Measurements from ENCODE around the gene TRIM40.

The TRIM40 gene

GRCh38 chr6:30102414-30102969, 33.4 kb upstream of the TRIM40 start:
- Mint-ChIP-seq H3K27ac (no peak overlapping the region), H3K9me3 (no peaks in the 10 kb centered on the region)

GRCh38 chr6:30102970-30103871, 32.7 kb upstream of the TRIM40 start:
- H3K36me3 Mint-ChIP-seq (ENCODE audit: low read depth), result no peaks in the 10 kb centered on the region
- peaks cover 90% of the 10 kb centered on the region for H3K27me3 Mint-ChIP-seq (ENCODE audit: low read depth)
- H3K4me3 Mint-ChIP-seq, result peak overlapping the region; percentile 80 to 86 (median 83)
- peak overlapping the region in 1 of 3 experiments; percentile 11 for H3K27ac Mint-ChIP-seq
- no peaks in the 10 kb centered on the region for H3K9me3 Mint-ChIP-seq
- H3K4me1 Mint-ChIP-seq, result peaks cover 35% of the 10 kb centered on the region
- TF ChIP-seq CTCF (IDR thresholded peaks at IDR 0.05; ENCODE audit: unreplicated experiment in 3 of 3), result peak; percentile 85 to 88 (median 86)

More at GRCh38 chr6:30102414-30102969, 33.4 kb upstream of the TRIM40 start:
- no peak for TF ChIP-seq CTCF (IDR thresholded peaks at IDR 0.05; ENCODE audit: unreplicated experiment in 3 of 3)
- peaks cover 90% of the 10 kb centered on the region for H3K27me3 Mint-ChIP-seq (ENCODE audit: low read depth)
- no peaks in the 10 kb centered on the region for H3K36me3 Mint-ChIP-seq (ENCODE audit: low read depth)
- peaks cover 35% of the 10 kb centered on the region for H3K4me1 Mint-ChIP-seq
- peak overlapping the region; percentile 80 to 86 (median 83) for H3K4me3 Mint-ChIP-seq

GRCh38 chr6:30103872-30104179, 32.1 kb upstream of the TRIM40 start:
- no peak for TF ChIP-seq CTCF (IDR thresholded peaks at IDR 0.05; ENCODE audit: unreplicated experiment in 3 of 3)
- no peaks in the 10 kb centered on the region for H3K36me3 Mint-ChIP-seq (ENCODE audit: low read depth)
- peaks cover 35% of the 10 kb centered on the region for H3K4me1 Mint-ChIP-seq
- H3K4me3 Mint-ChIP-seq, result peak overlapping the region; percentile 80 to 86 (median 83)
- peaks cover 88% of the 10 kb centered on the region for H3K27me3 Mint-ChIP-seq (ENCODE audit: low read depth)
- no peaks in the 10 kb centered on the region for H3K9me3 Mint-ChIP-seq
- no peak overlapping the region for H3K27ac Mint-ChIP-seq

- Mint-ChIP-seq H3K4me3 (peak overlapping the region in 2 of 3 experiments; percentile 3 to 13), H3K9me3 (no peaks in the 10 kb centered on the region), H3K27ac (no peak overlapping the region), H3K27me3 (ENCODE audit: low read depth) (peaks cover 84% of the 10 kb centered on the region), H3K4me1 (peaks cover 34% of the 10 kb centered on the region), H3K36me3 (ENCODE audit: low read depth) (no peaks in the 10 kb centered on the region)
- TF ChIP-seq CTCF (IDR thresholded peaks at IDR 0.05; ENCODE audit: unreplicated experiment in 3 of 3), result no peak
These were observed 31.3 kb upstream of the TRIM40 start for GRCh38 chr6:30104661-30105060.

GRCh38 chr6:30111266-30111856, 24.6 kb upstream of the TRIM40 start:
- Mint-ChIP-seq H3K4me1 (no peaks in the 10 kb centered on the region), H3K4me3 (no peak overlapping the region), H3K27me3 (ENCODE audit: low read depth) (peaks cover 83% of the 10 kb centered on the region), H3K9me3 (no peaks in the 10 kb centered on the region), H3K36me3 (ENCODE audit: low read depth) (no peaks in the 10 kb centered on the region), H3K27ac (no peak overlapping the region)
- TF ChIP-seq CTCF (IDR thresholded peaks at IDR 0.05; ENCODE audit: unreplicated experiment in 3 of 3), result no peak

Data from nephron (organoid).